ENCODE measurements around the gene TFAP2A.

Gene TFAP2A

GRCh38 chr6:10404107-10404798, 10.6 kb downstream of the TFAP2A start (continued):
- TF ChIP-seq ZBTB21 (tag by site-specific recombination; IDR thresholded peaks at IDR 0.05) (peak; percentile 32; the same call in 1 of the 2 replicates), ZNF549 (tag by site-specific recombination; IDR thresholded peaks at IDR 0.05) (no peak), ZFP69B (tag by site-specific recombination; IDR thresholded peaks at IDR 0.05) (no peak), ZNF792 (tag by site-specific recombination; IDR thresholded peaks at IDR 0.05) (no peak), IKZF3 (tag by site-specific recombination; IDR thresholded peaks at IDR 0.05) (no peak), ZNF670 (tag by site-specific recombination; IDR thresholded peaks at IDR 0.05; ENCODE audit: low read depth) (no peak), ZNF174 (tag by site-specific recombination; IDR thresholded peaks at IDR 0.05) (no peak), ZNF404 (tag by site-specific recombination; IDR thresholded peaks at IDR 0.05) (no peak), ZBTB44 (tag by site-specific recombination; IDR thresholded peaks at IDR 0.05) (peak; percentile 84), ZBTB11 (tag by site-specific recombination; conservative IDR thresholded peaks at IDR 0.05; ENCODE audit: low read depth) (peak; percentile 92), ZNF274 (IDR thresholded peaks at IDR 0.05; ENCODE audit: low read length) (no peak), ZNF274 (tag by site-specific recombination; IDR thresholded peaks at IDR 0.05; ENCODE audit: borderline replicate concordance) (no peak), ZNF350 (tag by site-specific recombination; IDR thresholded peaks at IDR 0.05) (no peak), ZNF626 (tag by site-specific recombination; IDR thresholded peaks at IDR 0.05) (no peak), ZFP37 (tag by site-specific recombination; IDR thresholded peaks at IDR 0.05) (no peak; the same call in 1 of the 2 replicates), HOXA7 (CRISPR knock-in tag; IDR thresholded peaks at IDR 0.05; ENCODE audit: borderline replicate concordance) (no peak), ZNF514 (tag by site-specific recombination; IDR thresholded peaks at IDR 0.05) (no peak), ZNF221 (tag by site-specific recombination; IDR thresholded peaks at IDR 0.05; ENCODE audit: borderline replicate concordance) (no peak; the same call in 1 of the 2 replicates), ZNF660 (tag by site-specific recombination; IDR thresholded peaks at IDR 0.05) (peak; percentile 12), SP7 (tag by site-specific recombination; IDR thresholded peaks at IDR 0.05) (peak; percentile 53; the same call in 1 of the 2 replicates), PRDM1 (tag by site-specific recombination; IDR thresholded peaks at IDR 0.05) (no peak), ZIC2 (tag by site-specific recombination; IDR thresholded peaks at IDR 0.05) (no peak), BCL11A (tag by site-specific recombination; IDR thresholded peaks at IDR 0.05; ENCODE audit: low read depth) (peak; percentile 65; the same call in 1 of the 2 replicates), ZNF704 (tag by site-specific recombination; IDR thresholded peaks at IDR 0.05) (no peak), ZNF398 (tag by site-specific recombination; IDR thresholded peaks at IDR 0.05) (no peak), ZNF501 (tag by site-specific recombination; IDR thresholded peaks at IDR 0.05) (peak; percentile 89; the same call in 1 of the 2 replicates), PATZ1 (tag by site-specific recombination; IDR thresholded peaks at IDR 0.05) (peak; percentile 46; the same call in 1 of the 2 replicates), ZNF510 (tag by site-specific recombination; IDR thresholded peaks at IDR 0.05; ENCODE audit: insufficient replicate concordance) (no peak), ZNF449 (tag by site-specific recombination; IDR thresholded peaks at IDR 0.05) (peak; percentile 57; the same call in 1 of the 2 replicates)

All from HEK293 (cell line).